ENCODE results near the gene CDH24. TPM values are rescaled to one million over a fixed set of nuclear protein-coding genes. Genes with fewer than 3 reads are reported as not detected.

The CDH24 gene
- total and polyA plus RNA-seq, 2 of the 13 experiments (the other 11 are each of a cell fraction or from before 2014, with no cell fraction given) = 0.69 to 0.99 TPM

- intact Hi-C loops (cut with micrococcal nuclease; ENCODE audit: unreplicated experiment) (loop anchor here (1.0 to 2.0 kb wide), 3 partner anchors 8 to 118 kb away; no protein-coding TSS in a partner anchor), in situ Hi-C loops (cut with HindIII; ENCODE audit: extremely low pct_ligation_motif_present, low pct_unique_long_range_greater_than_20kb) (loop anchor here (5.0 kb wide), 1 partner anchor 38 kb away; no protein-coding TSS in a partner anchor)
- no peak overlapping the region for H3K9ac ChIP-seq (ENCODE audit: insufficient read depth, low read depth, low read length)
- no peak overlapping the region for H2AFZ ChIP-seq (ENCODE audit: low read length)
- peaks cover 42% of the 10 kb centered on the region for H3K4me1 ChIP-seq (ENCODE audit: insufficient read depth, low read length)
- ChIA-PET POLR2A (interaction anchor here (0.6 to 2.0 kb wide), 33 partner anchors 9 to 1144 kb away, joined by 3 to 80 read pairs (median 4); partner anchors contain the start of genes ACIN1, AJUBA, BCL2L2 and C14orf119), CTCF (ENCODE audit: low intra/inter-chr PET ratio, low total read pairs) (interaction anchor here (0.6 to 4.5 kb wide), 18 partner anchors 9 to 512 kb away, joined by 3 to 34 read pairs (median 4); partner anchors contain the start of genes ACIN1, C14orf119 and CDH24)
- BruUV-seq (replicated peaks) = TSS peak; percentile 6
- DNase-seq (ENCODE audit: low spot score) (peak; percentile 98), ATAC-seq (peak; percentile 79), FAIRE-seq (peak; percentile 99)
- no peaks in the 10 kb centered on the region; a peak in 1 of 5 replicates for H3K27me3 ChIP-seq (ENCODE audit: control insufficient read depth in 1 of 2, insufficient read depth in 2 of 2, low read length in 2 of 2)
- peaks cover 12% of the 10 kb centered on the region for H4K20me1 ChIP-seq (ENCODE audit: insufficient read depth, low read length)
- H3K4me2 ChIP-seq (ENCODE audit: low read depth, low read length) = peak overlapping the region; percentile 21; the same call in 1 of the 2 replicates
- H3K27ac ChIP-seq (ENCODE audit: extremely low read length, insufficient read depth, low read length) = peak overlapping the region; percentile 5
- H3K4me3 ChIP-seq (replicated peaks in 1 of 3; ENCODE audit: insufficient read depth in 1 of 3, low read depth in 2 of 3, low read length in 3 of 3) = no peak overlapping the region
- H3K9me3 ChIP-seq (ENCODE audit: low read length) = no peaks in the 10 kb centered on the region
- peaks cover 45% of the 10 kb centered on the region for H3K79me2 ChIP-seq (ENCODE audit: insufficient read depth, low read length)
- peaks cover 42 to 72% of the 10 kb centered on the region in 2 experiments for H3K36me3 ChIP-seq (replicated peaks in 1 of 2; ENCODE audit: control insufficient read depth in 1 of 2, insufficient read depth in 2 of 2, low read length in 2 of 2)
- 44% methylated on average over 8 of the region's 8 CpGs for WGBS (ENCODE audit: low lambda C conversion rate)
- TF ChIP-seq KDM2A (CRISPR knock-in tag; IDR thresholded peaks at IDR 0.05; ENCODE audit: borderline replicate concordance, low read depth) (peak; percentile 69), TSC22D2 (CRISPR knock-in tag; IDR thresholded peaks at IDR 0.05; ENCODE audit: borderline replicate concordance) (peak; percentile 53; the same call in 1 of the 2 replicates), GATAD2A (CRISPR knock-in tag; IDR thresholded peaks at IDR 0.05) (peak; percentile 90), FOSL2 (CRISPR knock-in tag; IDR thresholded peaks at IDR 0.05) (peak; percentile 72), POGZ (CRISPR knock-in tag; IDR thresholded peaks at IDR 0.05) (peak; percentile 67; the same call in 1 of the 2 replicates), ZHX1 (CRISPR knock-in tag; IDR thresholded peaks at IDR 0.05; ENCODE audit: low read depth) (0 out of 2 replicates have a peak, but pooled peaks have one; percentile 57), NFAT5 (CRISPR knock-in tag; IDR thresholded peaks at IDR 0.05) (no peak), ATF3 (CRISPR knock-in tag; IDR thresholded peaks at IDR 0.05) (no peak)
- TF ChIP-seq, protein P1, sequence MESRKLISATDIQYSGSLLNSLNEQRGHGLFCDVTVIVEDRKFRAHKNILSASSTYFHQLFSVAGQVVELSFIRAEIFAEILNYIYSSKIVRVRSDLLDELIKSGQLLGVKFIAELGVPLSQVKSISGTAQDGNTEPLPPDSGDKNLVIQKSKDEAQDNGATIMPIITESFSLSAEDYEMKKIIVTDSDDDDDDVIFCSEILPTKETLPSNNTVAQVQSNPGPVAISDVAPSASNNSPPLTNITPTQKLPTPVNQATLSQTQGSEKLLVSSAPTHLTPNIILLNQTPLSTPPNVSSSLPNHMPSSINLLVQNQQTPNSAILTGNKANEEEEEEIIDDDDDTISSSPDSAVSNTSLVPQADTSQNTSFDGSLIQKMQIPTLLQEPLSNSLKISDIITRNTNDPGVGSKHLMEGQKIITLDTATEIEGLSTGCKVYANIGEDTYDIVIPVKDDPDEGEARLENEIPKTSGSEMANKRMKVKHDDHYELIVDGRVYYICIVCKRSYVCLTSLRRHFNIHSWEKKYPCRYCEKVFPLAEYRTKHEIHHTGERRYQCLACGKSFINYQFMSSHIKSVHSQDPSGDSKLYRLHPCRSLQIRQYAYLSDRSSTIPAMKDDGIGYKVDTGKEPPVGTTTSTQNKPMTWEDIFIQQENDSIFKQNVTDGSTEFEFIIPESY (CRISPR knock-in tag; IDR thresholded peaks at IDR 0.05) = peak; percentile 59; the same call in 1 of the 2 replicates
- TF ChIP-seq, protein P2, sequence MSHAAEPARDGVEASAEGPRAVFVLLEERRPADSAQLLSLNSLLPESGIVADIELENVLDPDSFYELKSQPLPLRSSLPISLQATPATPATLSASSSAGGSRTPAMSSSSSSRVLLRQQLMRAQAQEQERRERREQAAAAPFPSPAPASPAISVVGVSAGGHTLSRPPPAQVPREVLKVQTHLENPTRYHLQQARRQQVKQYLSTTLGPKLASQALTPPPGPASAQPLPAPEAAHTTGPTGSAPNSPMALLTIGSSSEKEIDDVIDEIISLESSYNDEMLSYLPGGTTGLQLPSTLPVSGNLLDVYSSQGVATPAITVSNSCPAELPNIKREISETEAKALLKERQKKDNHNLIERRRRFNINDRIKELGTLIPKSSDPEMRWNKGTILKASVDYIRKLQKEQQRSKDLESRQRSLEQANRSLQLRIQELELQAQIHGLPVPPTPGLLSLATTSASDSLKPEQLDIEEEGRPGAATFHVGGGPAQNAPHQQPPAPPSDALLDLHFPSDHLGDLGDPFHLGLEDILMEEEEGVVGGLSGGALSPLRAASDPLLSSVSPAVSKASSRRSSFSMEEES (CRISPR knock-in tag; IDR thresholded peaks at IDR 0.05) = peak; percentile 68; the same call in 1 of the 2 replicates
Observed at GRCh38 chr14:23068789-23069412, 11.6 kb upstream of the CDH24 start.
